Neural cell (in vitro differentiated cells): ENCODE data around the gene PTTG1IP. TPM values are rescaled to one million over a fixed set of nuclear protein-coding genes. Genes with fewer than 3 reads are reported as not detected.

Source experiments
- H2AFZ ChIP-seq: fragments of 200-600, 300-800 bp; sonication (generic), shearing (Covaris generic); 2 replicates; pipeline ENCODE4 v1.6.0; 2014; ENCODE audit warnings: low read depth, mild to moderate bottlenecking, antibody characterized with exemption, low read length, moderate library complexity
- H3F3A ChIP-seq: fragments of 200-600 bp; shearing (Covaris generic); 2 replicates; pipeline ENCODE4 v1.6.1; 2016; ENCODE audit warnings: mild to moderate bottlenecking, moderate library complexity, mixed read lengths, antibody characterized with exemption, low read length; ENCODE audit not compliant: insufficient read depth, poor library complexity, severe bottlenecking
- H3K27ac ChIP-seq: fragments of 200-600, 300-800 bp; sonication (generic), shearing (Covaris generic); 2 replicates; pipeline ENCODE4 v1.5.1; 2014; ENCODE audit warnings: mild to moderate bottlenecking, low read length, moderate library complexity
- H3K27me3 ChIP-seq: fragments of 300-800, 200-600 bp; sonication (generic), shearing (Covaris generic); 2 replicates; pipeline ENCODE4 v1.6.0; 2014; ENCODE audit warnings: mild to moderate bottlenecking, low read depth, low read length, moderate library complexity; ENCODE audit not compliant: insufficient read depth
- H3K36me3 ChIP-seq: fragments of 300-800, 200-600 bp; sonication (generic), shearing (Covaris generic); 2 replicates; pipeline ENCODE4 v1.5.1; 2014; ENCODE audit warnings: mild to moderate bottlenecking, antibody characterized with exemption, low read length, moderate library complexity; ENCODE audit not compliant: insufficient read depth
- H3K4me2 ChIP-seq: fragments of 300-800, 200-600 bp; sonication (generic), shearing (Covaris generic); 2 replicates; pipeline ENCODE4 v1.6.0; 2014; ENCODE audit warnings: mild to moderate bottlenecking, low read length
- H3K4me3 ChIP-seq: fragments of 300-800, 200-600 bp; sonication (generic), shearing (Covaris generic); 2 replicates; pipeline ENCODE4 v1.5.1; 2014; ENCODE audit warnings: mild to moderate bottlenecking, low read length, moderate library complexity
- H3K79me2 ChIP-seq: fragments of 200-600 bp; shearing (Covaris generic); replicated peaks from 2 replicates; pipeline ENCODE4 v1.6.0; 2014; ENCODE audit warnings: mild to moderate bottlenecking, low read length, moderate library complexity; ENCODE audit not compliant: insufficient read depth
- H3K9ac ChIP-seq: fragments of 300-800, 200-600 bp; sonication (generic), shearing (Covaris generic); 2 replicates; pipeline ENCODE4 v1.6.1; 2016; ENCODE audit warnings: mild to moderate bottlenecking, low read length, mixed read lengths
- H3K9me2 ChIP-seq: fragments of 200-600 bp; shearing (Covaris generic); 2 replicates; pipeline ENCODE4 v1.6.1; 2016; ENCODE audit warnings: mild to moderate bottlenecking, low read length, mixed read lengths; ENCODE audit not compliant: insufficient read depth
- H3K9me3 ChIP-seq: fragments of 200-600, 300-800 bp; sonication (generic), shearing (Covaris generic); 2 replicates; pipeline ENCODE4 v1.6.1; 2016; ENCODE audit warnings: mild to moderate bottlenecking, mixed run types, low read length, moderate library complexity, mixed read lengths
- H4K20me1 ChIP-seq: fragments of 200-600 bp; shearing (Covaris generic); 2 replicates; pipeline ENCODE4 v1.6.1; 2016; ENCODE audit warnings: mild to moderate bottlenecking, mixed run types; ENCODE audit not compliant: insufficient read depth
- CTCF ChIP-seq: fragments of 450-650 bp; IDR thresholded peaks from 2 replicates; pipeline ENCODE4 v1.5.1; 2014; ENCODE audit warnings: antibody characterized with exemption, mild to moderate bottlenecking, moderate library complexity; ENCODE audit not compliant: poor library complexity, severe bottlenecking
- EP300 ChIP-seq: fragments of 450-650 bp; conservative IDR thresholded peaks from 2 replicates; pipeline ENCODE4 v1.6.1; 2014; ENCODE audit warnings: antibody characterized with exemption, mild to moderate bottlenecking, moderate library complexity; ENCODE audit not compliant: poor library complexity, severe bottlenecking
- EZH2 ChIP-seq: fragments of 200-600, 300-800 bp; shearing (Covaris generic), sonication (generic); IDR thresholded peaks from 2 replicates; pipeline ENCODE4 v1.6.1; 2014; ENCODE audit warnings: antibody characterized with exemption, low read length, borderline replicate concordance, mild to moderate bottlenecking; ENCODE audit not compliant: insufficient read depth, poor library complexity, severe bottlenecking
- MXI1 ChIP-seq: fragments of 450-650 bp; conservative IDR thresholded peaks from 2 replicates; pipeline ENCODE4 v1.6.1; 2014; ENCODE audit warnings: antibody characterized with exemption, mild to moderate bottlenecking; ENCODE audit not compliant: poor library complexity, severe bottlenecking
- POLR2AphosphoS5 ChIP-seq: IDR thresholded peaks from 2 replicates; pipeline ENCODE4 v1.6.1; 2012
- RAD21 ChIP-seq: fragments of 450-650 bp; conservative IDR thresholded peaks from 2 replicates; pipeline ENCODE4 v1.6.1; 2014; ENCODE audit warnings: antibody characterized with exemption, mild to moderate bottlenecking, moderate library complexity
- REST ChIP-seq: IDR thresholded peaks from 2 replicates; pipeline ENCODE4 v1.6.1; 2012; ENCODE audit warnings: borderline replicate concordance
- SMC3 ChIP-seq: fragments of 450-650 bp; conservative IDR thresholded peaks from 2 replicates; pipeline ENCODE4 v1.6.1; 2014; ENCODE audit warnings: antibody characterized with exemption, mild to moderate bottlenecking, moderate library complexity; ENCODE audit not compliant: poor library complexity
- TAF1 ChIP-seq: IDR thresholded peaks from 2 replicates; pipeline ENCODE4 v1.6.1; 2012; ENCODE audit warnings: low read depth
- polyA plus RNA-seq: library from polyadenylated mRNA; depleted of rRNA; stranded (reverse); fragments of >200 nt; gene quantifications from 2 replicates; pipeline ENCODE4 v1.2.3, GENCODE V29; 2014

PTTG1IP gene
- polyA plus RNA-seq, 1 donor from 2014 or later = 152 TPM

GRCh38 chr21:44912158-44912473 is 38.6 kb upstream of the PTTG1IP start:
- Histone ChIP-seq H3K4me2 (no peak overlapping the region), H3K9me3 (no peaks in the 10 kb centered on the region), H3K9ac (no peak overlapping the region), H3K36me3 (no peaks in the 10 kb centered on the region), H4K20me1 (no peaks in the 10 kb centered on the region), H3K4me3 (no peak overlapping the region), H3K27ac (no peak overlapping the region), H2AFZ (no peak overlapping the region), H3K27me3 (peaks cover 4% of the 10 kb centered on the region), H3K79me2 (no peaks in the 10 kb centered on the region), H3F3A (no peaks in the 10 kb centered on the region), H3K9me2 (no peaks in the 10 kb centered on the region)
- TF ChIP-seq CTCF = no peak
- no peak for TF ChIP-seq EP300
- TF ChIP-seq MXI1 = no peak
- TF ChIP-seq TAF1 = no peak
- no peak for TF ChIP-seq SMC3
- no peak for TF ChIP-seq RAD21
- no peak for TF ChIP-seq REST
- TF ChIP-seq EZH2 = no peak
- TF ChIP-seq POLR2AphosphoS5 = no peak

GRCh38 chr21:44911384-44912157 is 38.1 kb upstream of the PTTG1IP start:
- no peaks in the 10 kb centered on the region for H3K9me3 ChIP-seq
- H3K4me3 ChIP-seq = no peak overlapping the region
- H2AFZ ChIP-seq = no peak overlapping the region
- H3K27ac ChIP-seq = no peak overlapping the region
- no peak overlapping the region for H3K9ac ChIP-seq
- TF ChIP-seq MXI1 = no peak
- no peak for TF ChIP-seq POLR2AphosphoS5
- TF ChIP-seq TAF1 = no peak
- TF ChIP-seq REST = no peak
- TF ChIP-seq EZH2 = no peak
- no peak for TF ChIP-seq EP300
- TF ChIP-seq SMC3 = no peak
- no peak for TF ChIP-seq CTCF
- TF ChIP-seq RAD21 = no peak
- H3K36me3 ChIP-seq = no peaks in the 10 kb centered on the region
- H3K27me3 ChIP-seq = no peaks in the 10 kb centered on the region
- H3F3A ChIP-seq = no peaks in the 10 kb centered on the region
- H3K79me2 ChIP-seq = no peaks in the 10 kb centered on the region
- H3K4me2 ChIP-seq = no peak overlapping the region
- no peaks in the 10 kb centered on the region for H4K20me1 ChIP-seq
- no peaks in the 10 kb centered on the region for H3K9me2 ChIP-seq
